HG02678 (cell line): ENCODE results near the gene SMG1.
"Not testable (repeated sequence)": the region's sequence is repeated elsewhere in the genome, so short reads cannot be mapped to it uniquely, and the experiment has no call there.

Experiments used
- ATAC-seq: cut with Tn5 transposase; IDR thresholded peaks from one replicate; pipeline ENCODE4 v1.9.1; 2021; ENCODE audit warnings: mild to moderate bottlenecking, moderate library complexity; ENCODE audit not compliant: unreplicated experiment

The SMG1 gene

DNA sequence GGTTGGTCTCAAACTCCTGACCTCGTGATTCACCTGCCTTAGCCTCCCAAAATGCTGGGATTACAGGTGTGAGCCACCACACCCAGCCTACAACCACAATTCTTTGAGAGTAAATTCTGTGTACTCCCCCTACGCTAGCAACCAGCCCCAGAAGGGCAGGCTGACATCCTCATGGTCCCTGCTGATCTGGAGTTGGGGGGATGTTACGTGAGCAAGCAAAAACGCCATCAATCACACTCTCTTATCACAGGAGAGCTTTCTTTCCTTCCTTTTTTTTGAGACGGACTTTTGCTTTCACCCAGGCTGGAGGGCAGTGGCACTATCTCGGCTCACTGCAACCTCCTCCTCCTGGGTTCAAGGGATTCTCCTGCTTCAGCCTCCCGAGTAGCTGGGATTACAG lies 154.0 kb downstream of the SMG1 start:
- not testable (repeated sequence) for ATAC-seq

DNA sequence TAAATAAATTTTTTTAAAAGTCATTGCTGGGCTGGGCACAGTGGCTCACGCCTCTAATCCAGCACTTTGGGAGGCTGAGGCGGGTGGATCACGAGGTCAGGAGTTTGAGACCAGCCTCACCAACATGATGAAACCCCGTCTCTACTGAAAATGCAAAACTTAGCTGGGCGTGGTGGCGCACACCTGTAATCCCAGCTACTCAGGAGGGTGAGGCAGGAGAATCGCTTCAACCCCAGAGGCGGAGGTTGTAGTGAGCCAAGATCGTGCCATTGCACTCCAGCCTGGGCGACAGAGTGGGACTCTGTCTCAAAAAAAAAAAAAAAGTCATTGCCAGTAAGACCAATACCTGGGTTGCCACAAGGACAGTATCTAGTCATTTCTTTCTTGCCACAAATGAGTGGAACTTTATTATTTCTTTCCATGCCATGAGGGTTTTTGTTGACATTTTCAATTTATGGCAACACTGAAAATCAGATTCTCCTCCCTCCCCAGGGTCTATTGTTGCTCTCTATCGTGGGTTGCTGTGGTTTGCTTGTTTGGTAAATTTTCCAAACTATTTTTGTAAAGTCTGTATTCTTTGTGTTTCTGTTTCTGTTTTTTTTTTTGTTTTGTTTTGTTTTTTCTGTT lies 155.8 kb downstream of the SMG1 start:
- not testable (repeated sequence) for ATAC-seq

DNA sequence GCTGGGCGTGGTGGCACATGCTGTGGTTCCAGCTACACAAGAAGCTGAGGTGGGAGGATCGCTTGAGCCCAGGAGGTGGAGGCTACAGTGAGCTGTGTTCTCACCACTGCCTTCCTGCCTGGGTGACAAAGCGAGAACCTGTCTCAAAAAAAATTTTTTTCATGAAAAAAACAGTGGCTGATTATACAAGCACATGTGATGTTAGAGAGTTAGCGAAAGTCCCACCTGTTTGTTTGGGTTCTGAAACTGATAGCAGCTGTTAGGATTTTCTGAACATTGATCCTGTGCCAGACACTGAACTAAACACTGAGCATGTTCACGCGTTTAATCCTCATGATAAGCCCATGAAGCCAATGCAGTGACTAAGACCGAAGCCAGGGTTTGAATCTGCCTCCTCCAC lies 159.0 kb downstream of the SMG1 start:
- peak; percentile 74 for ATAC-seq

DNA sequence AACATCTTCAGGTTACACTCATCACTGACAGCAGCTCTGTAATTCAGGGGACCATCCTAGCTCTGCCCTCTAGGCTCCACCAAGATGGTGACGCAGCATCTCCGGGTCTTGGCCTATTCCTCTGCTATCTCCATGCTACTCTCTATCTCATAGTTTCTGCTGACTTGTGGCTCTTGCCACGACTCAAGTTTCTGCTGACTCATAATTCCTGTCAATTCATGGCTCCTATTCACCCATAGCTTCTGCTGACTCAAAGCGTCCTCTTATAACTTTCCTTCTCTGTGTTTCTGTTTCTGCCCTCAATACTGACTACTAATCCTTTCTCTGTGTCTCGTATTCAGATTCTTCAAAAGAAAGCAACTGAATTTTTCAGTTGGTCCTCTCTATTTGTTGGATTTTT lies 163.5 kb downstream of the SMG1 start:
- peak; percentile 51 for ATAC-seq

DNA sequence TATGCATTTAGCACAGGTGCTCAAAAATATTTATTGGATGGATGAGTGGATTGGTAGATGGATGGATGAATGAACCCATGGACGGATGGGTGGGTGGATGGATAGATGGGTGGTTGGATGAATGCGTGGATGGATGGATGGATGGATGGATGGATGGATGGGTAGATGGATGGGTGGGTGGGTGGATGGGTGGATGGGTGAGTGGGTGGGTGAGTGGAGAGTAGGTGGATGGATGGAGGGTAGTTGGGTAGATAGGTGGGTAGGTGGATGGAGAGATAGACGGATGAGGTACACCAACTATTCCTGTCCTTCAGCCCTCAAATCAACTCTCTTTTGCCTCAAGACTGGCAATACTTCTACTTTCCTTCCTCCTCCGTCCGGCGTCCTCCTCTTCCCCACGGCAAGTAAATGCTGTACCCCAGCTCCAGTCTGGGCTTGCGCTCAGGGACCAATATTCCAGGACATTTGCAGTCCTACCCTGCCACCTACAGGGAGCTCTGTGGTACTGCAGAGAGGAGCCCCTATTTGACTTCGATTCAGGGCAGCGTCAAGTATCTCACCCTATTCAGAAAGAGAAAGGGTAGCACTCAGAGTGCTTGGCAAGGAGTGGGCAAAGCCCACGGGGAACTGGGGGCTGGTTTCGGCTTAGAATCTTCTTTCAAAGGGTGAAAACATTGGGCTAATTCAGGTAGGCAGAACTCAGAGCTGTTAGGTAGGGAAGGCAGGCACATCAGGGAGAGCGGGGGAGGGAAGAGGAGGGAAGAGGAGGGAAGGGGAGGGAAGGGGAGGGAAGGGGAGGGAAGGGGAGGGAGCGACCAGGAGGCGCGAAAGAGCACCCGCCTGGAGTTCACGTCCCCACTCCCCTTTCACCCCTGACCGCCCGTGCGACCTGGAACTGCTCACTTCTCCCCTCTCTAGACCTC lies 166.3 kb downstream of the SMG1 start:
- peak; percentile 56 for ATAC-seq

DNA sequence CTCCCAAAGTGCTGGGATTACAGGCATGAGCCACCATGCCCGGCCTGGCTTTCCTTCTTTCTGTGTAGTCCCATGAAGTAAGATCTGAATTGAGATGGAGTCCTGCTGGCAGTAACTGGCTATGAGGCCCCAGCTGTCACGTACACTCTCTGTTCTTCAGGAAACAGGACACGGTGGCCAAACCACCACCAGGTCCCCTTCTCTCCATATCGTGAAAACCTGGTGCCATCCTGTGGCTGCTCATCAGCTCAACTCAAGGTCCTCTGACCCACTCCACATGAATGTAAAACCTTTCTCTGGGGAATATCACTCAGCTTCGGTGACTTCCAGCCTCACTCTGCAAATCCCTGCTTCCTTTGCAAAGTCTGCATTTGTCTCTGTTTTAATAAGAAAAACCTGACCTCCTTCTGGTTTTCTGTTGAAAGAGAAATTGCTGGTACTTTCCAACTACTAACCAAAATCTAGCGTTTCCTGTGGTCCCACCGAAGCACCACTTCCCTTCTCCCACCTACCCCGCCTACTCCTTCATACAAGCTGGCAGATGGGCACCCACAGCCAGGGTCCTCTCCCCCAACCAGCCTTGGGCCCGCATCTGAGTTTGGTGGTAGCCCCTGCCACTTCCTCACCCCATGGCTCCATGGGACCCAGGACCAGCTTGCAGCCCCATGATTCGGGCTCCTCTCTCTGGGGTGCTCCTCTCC lies 168.1 kb downstream of the SMG1 start:
- ATAC-seq, result not testable (repeated sequence)

DNA sequence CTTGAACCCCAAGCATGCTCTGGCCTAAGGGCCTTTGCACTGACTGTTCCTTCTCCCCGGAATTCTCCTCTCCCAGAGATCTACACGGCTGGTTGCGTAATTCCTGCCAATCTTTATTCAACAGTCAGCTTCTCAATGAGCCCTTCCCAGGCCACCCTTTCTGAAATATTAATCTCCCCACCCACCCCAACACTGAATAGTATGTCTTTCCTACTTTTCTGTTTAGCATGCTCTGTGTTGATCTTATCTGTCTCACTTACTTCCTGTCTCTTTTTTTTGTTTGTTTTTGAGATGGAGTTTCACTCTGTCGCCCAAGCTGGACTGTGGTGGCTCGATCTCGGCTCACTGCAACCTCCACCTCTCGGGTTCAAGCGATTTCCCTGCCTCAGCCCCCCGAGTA lies 169.6 kb downstream of the SMG1 start:
- not testable (repeated sequence) for ATAC-seq
